ENCODE measurements around the gene SNX20. TPM values are rescaled to one million over a fixed set of nuclear protein-coding genes. Genes with fewer than 3 reads are reported as not detected.

Gene SNX20
- polyA plus RNA-seq, 6 donors from 2014 or later = 29.0 to 47.0 (median 38.9) TPM

- Mint-ChIP-seq H3K4me1 (peaks cover 0 to 3% (median 0%) of the 10 kb centered on the region in 3 donors), H3K36me3 (no peaks in the 10 kb centered on the region), H3K27me3 (peaks cover 2 to 23% (median 21%) of the 10 kb centered on the region in 3 donors), H3K27ac (no peak overlapping the region), H3K9me3 (no peaks in the 10 kb centered on the region), H3K4me3 (no peak overlapping the region)
- no peak for DNase-seq
- ATAC-seq (ENCODE audit: low read depth in 2 of 2) = no peak
These were observed 39.9 kb downstream of the SNX20 start for GRCh38 chr16:50640919-50641817.

- Mint-ChIP-seq H3K9me3 (no peaks in the 10 kb centered on the region), H3K27ac (no peak overlapping the region), H3K4me1 (peaks cover 0 to 3% (median 0%) of the 10 kb centered on the region in 3 donors), H3K4me3 (no peak overlapping the region), H3K36me3 (no peaks in the 10 kb centered on the region), H3K27me3 (peaks cover 0 to 23% (median 21%) of the 10 kb centered on the region in 3 donors)
- DNase-seq (no peak), ATAC-seq (ENCODE audit: low read depth in 2 of 2) (no peak)
These were observed 40.7 kb downstream of the SNX20 start for GRCh38 chr16:50640391-50640790.

GRCh38 chr16:50638816-50639670, 42.1 kb downstream of the SNX20 start:
- Mint-ChIP-seq H3K4me3 (no peak overlapping the region), H3K9me3 (no peaks in the 10 kb centered on the region), H3K36me3 (no peaks in the 10 kb centered on the region), H3K27me3 (peaks cover 5 to 27% (median 24%) of the 10 kb centered on the region in 3 donors), H3K4me1 (no peaks in the 10 kb centered on the region), H3K27ac (no peak overlapping the region)
- no peak for DNase-seq
- no peak for ATAC-seq (ENCODE audit: low read depth in 2 of 2)

GRCh38 chr16:50637716-50638602, 43.2 kb downstream of the SNX20 start:
- Mint-ChIP-seq H3K4me3 (no peak overlapping the region), H3K9me3 (no peaks in the 10 kb centered on the region), H3K27ac (no peak overlapping the region), H3K36me3 (no peaks in the 10 kb centered on the region), H3K27me3 (peaks cover 6 to 27% (median 25%) of the 10 kb centered on the region in 3 donors), H3K4me1 (no peaks in the 10 kb centered on the region)
- no peak for ATAC-seq (ENCODE audit: low read depth in 2 of 2)
- no peak for DNase-seq

GRCh38 chr16:50636753-50637374, 44.2 kb downstream of the SNX20 start:
- no peak overlapping the region for H3K4me3 Mint-ChIP-seq
- peak overlapping the region in 1 of 6 donors; percentile 6 for H3K27ac Mint-ChIP-seq
- H3K4me1 Mint-ChIP-seq = no peaks in the 10 kb centered on the region
- DNase-seq (no peak), ATAC-seq (ENCODE audit: low read depth in 2 of 2) (no peak)
- H3K36me3 Mint-ChIP-seq = no peaks in the 10 kb centered on the region
- H3K27me3 Mint-ChIP-seq = peaks cover 6 to 27% (median 25%) of the 10 kb centered on the region in 3 donors
- H3K9me3 Mint-ChIP-seq = no peaks in the 10 kb centered on the region

- no peak overlapping the region for H3K4me3 Mint-ChIP-seq
- peaks cover 12 to 23% (median 16%) of the 10 kb centered on the region in 3 donors for H3K27me3 Mint-ChIP-seq
- H3K4me1 Mint-ChIP-seq = no peaks in the 10 kb centered on the region
- H3K9me3 Mint-ChIP-seq = no peaks in the 10 kb centered on the region
- DNase-seq = no peak
- no peaks in the 10 kb centered on the region for H3K36me3 Mint-ChIP-seq
- ATAC-seq (ENCODE audit: low read depth in 2 of 2) = no peak
- H3K27ac Mint-ChIP-seq = peak overlapping the region in 1 of 6 donors; percentile 15
These were observed 45.4 kb downstream of the SNX20 start for GRCh38 chr16:50635505-50636392.

GRCh38 chr16:50634947-50635346, 46.2 kb downstream of the SNX20 start:
- H3K4me3 Mint-ChIP-seq = peak overlapping the region in 1 of 8 donors; percentile 52
- DNase-seq = no peak
- H3K27ac Mint-ChIP-seq = peak overlapping the region in 1 of 6 donors; percentile 94
- no peak for ATAC-seq (ENCODE audit: low read depth in 2 of 2)
- no peaks in the 10 kb centered on the region for H3K9me3 Mint-ChIP-seq
- peaks cover 8 to 17% (median 12%) of the 10 kb centered on the region in 3 donors for H3K27me3 Mint-ChIP-seq
- H3K36me3 Mint-ChIP-seq = no peaks in the 10 kb centered on the region
- no peaks in the 10 kb centered on the region for H3K4me1 Mint-ChIP-seq

GRCh38 chr16:50634090-50634489, 47.0 kb downstream of the SNX20 start:
- H3K27me3 Mint-ChIP-seq = peaks cover 8 to 15% (median 12%) of the 10 kb centered on the region in 3 donors
- H3K4me3 Mint-ChIP-seq = no peak overlapping the region
- no peaks in the 10 kb centered on the region for H3K9me3 Mint-ChIP-seq
- H3K27ac Mint-ChIP-seq = peak overlapping the region in 1 of 6 donors; percentile 13
- H3K4me1 Mint-ChIP-seq = no peaks in the 10 kb centered on the region
- DNase-seq (no peak), ATAC-seq (ENCODE audit: low read depth in 2 of 2) (no peak)
- no peaks in the 10 kb centered on the region for H3K36me3 Mint-ChIP-seq

- no peaks in the 10 kb centered on the region for H3K9me3 Mint-ChIP-seq
- ATAC-seq (ENCODE audit: low read depth in 2 of 2) (no peak), DNase-seq (no peak)
- no peaks in the 10 kb centered on the region for H3K36me3 Mint-ChIP-seq
- no peaks in the 10 kb centered on the region for H3K4me1 Mint-ChIP-seq
- H3K27ac Mint-ChIP-seq = no peak overlapping the region
- no peak overlapping the region for H3K4me3 Mint-ChIP-seq
- peaks cover 8 to 12% (median 11%) of the 10 kb centered on the region in 3 donors for H3K27me3 Mint-ChIP-seq
These were observed 47.9 kb downstream of the SNX20 start for GRCh38 chr16:50632927-50633800.

GRCh38 chr16:50631985-50632576, 49.0 kb downstream of the SNX20 start:
- H3K9me3 Mint-ChIP-seq = no peaks in the 10 kb centered on the region
- peaks cover 7 to 8% (median 8%) of the 10 kb centered on the region in 3 donors for H3K4me1 Mint-ChIP-seq
- H3K36me3 Mint-ChIP-seq = no peaks in the 10 kb centered on the region
- no peak overlapping the region for H3K4me3 Mint-ChIP-seq
- ATAC-seq (ENCODE audit: low read depth in 2 of 2) (no peak), DNase-seq (no peak)
- no peak overlapping the region for H3K27ac Mint-ChIP-seq
- H3K27me3 Mint-ChIP-seq = peaks cover 8 to 12% (median 11%) of the 10 kb centered on the region in 3 donors
